Measurements from ENCODE around the gene WDR82.

- TF ChIP-seq CTCF (IDR thresholded peaks at IDR 0.05; ENCODE audit: poor library complexity) = no peak
- TF ChIP-seq EZH2phosphoT487 (IDR thresholded peaks at IDR 0.05; ENCODE audit: low read depth, severe bottlenecking, unreplicated experiment) = no peak
- no peak for TF ChIP-seq EZH2 (IDR thresholded peaks at IDR 0.05; ENCODE audit: borderline replicate concordance)
These were observed 61.0 kb downstream of the WDR82 start for GRCh38 chr3:52217409-52217805.
